Non-pigmented ciliary epithelial cell (primary cell): Measurements from ENCODE around the gene KCNQ1.

Source experiments
- DNase-seq: peaks from one replicate; pipeline ENCODE4 v3.0.0-alpha.2; 2010; ENCODE audit warnings: low read depth

Gene KCNQ1

DNA sequence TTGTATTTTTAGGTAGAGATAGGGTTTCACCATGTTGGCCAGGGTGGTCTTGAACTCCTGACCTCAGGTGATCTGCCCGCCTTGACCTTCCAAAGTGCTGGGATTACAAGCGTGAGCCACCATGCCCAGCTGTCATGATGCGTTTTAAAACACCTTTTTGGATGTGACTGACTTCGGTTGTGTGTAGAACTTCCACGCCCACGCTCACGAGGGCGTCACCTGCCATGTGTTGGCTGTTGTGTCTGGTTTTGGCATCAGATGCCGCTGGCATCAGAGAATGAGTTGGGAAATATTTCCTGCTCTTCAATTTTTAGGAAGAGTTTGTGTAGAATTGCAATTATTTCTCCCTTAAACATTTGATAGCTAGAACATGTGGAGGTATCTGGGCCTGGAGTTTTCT, 109.1 kb downstream of the KCNQ1 start:
- no peak for DNase-seq

DNA sequence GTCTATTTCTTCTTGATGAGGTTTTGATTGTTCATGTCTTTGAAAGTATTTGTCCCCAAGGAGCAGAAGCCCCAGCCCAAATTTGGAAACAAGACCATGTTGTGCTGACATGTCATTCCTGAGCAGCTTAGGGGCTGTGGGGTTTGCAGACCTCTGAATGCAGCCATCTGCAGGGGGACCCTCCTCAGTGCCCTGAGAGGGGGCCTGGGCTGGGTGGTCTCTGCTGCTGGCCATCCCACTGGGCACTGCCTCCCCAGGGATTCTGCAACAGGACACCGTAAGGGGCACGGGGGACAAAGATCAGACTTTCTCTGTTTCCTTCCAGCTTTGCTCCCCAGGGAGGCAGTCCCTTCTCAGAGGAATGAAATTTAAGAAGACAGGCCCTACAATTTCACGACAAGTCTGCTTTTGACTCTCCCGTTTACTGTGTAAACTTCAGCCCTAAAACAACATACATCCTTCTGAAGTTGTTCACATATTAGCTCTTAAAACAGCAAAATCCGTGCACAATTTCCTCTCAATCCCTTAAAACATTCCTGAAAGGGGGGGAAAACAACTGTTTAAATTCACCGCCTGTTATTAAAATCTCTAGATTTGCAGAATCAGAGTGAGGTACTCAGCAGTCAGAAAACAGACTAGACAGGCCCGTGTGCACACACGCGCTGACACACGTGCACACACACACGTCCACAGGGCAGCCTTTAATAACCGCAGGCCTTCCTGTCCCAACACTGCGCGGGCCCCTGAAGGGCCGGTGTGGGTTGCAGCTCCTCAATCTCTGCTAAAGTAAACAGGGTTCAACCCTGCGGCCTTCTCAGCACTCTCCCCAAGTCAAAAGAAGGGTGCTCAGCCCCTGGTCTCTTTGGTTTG, 109.8 kb downstream of the KCNQ1 start:
- no peak for DNase-seq

DNA sequence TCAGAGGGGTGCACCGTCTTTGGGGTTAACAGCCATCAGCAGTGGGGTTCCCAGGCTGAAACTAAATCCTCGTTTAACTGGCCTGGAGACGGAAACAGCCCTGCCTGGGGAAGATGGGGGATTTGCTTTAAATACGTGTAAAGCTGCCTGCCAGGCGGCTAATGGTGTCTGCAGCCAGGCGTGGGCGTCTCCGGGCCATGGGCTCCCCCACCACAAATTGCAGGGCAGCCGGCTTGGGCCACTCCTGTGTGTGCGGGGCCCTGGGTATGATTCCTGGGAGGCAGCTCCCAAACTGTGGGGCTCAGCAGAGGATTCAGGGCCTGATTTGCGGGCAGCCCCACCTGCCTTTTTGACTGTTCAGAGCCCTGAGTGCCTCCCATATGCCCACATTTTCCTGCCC, 110.5 kb downstream of the KCNQ1 start:
- DNase-seq = no peak

DNA sequence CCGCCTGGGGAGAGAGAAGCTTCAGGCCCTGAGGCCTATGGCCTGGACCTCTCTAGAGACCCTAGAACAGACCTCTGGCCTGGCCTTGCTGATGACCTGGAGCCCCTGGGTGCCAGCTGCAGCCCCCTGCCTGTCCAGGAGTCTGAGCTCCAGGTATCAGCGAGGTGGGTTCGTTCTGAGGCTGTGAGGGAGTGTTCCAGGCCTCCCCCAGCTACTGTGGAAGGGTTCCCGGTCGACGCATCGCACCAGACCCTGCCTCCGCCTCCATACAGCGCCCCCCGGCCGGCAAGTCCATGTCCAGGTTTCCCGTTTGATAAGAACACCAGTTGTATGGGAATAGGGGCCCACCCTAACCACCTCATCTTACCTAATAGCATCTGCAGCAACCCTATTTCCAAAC, 111.1 kb downstream of the KCNQ1 start:
- no peak for DNase-seq

DNA sequence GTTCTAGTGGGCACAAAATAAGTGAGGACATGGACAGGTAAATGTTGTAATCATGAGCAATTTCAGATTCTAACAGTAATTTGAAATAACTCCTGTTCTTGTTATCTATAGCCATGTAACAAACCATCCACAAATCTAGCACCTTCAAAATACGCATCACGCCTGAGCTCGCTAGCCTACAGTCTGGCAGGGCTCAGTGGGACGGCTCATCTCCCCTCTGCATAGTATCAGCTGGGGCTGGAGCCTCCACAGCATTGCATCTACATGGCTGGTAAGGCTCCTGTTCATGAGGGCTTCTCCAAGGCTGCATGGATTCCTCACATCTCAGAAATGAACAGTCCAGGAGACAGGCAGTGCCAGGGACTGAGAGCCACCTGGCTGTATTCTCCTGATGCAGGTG, 112.6 kb downstream of the KCNQ1 start:
- no peak for DNase-seq

DNA sequence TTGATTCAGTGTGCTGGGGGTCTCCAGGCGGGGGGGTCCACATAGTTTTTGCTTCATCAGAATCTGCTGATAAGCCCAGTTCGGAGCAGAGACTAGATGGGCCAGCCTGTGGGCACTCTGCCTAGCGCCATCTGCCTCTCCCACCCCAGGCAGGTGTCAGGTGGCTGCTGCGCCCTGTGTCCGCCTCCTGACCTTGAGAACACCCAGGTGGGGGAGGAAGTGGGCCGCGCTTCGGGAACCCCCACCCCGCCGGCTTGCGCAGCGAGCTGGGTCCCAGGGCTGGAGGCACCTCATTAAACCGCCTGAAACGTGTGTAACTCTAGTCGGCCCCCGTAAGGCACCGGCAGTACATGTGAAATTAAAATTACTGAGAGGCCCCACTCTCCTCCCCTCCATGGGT, 113.6 kb downstream of the KCNQ1 start:
- DNase-seq = no peak

DNA sequence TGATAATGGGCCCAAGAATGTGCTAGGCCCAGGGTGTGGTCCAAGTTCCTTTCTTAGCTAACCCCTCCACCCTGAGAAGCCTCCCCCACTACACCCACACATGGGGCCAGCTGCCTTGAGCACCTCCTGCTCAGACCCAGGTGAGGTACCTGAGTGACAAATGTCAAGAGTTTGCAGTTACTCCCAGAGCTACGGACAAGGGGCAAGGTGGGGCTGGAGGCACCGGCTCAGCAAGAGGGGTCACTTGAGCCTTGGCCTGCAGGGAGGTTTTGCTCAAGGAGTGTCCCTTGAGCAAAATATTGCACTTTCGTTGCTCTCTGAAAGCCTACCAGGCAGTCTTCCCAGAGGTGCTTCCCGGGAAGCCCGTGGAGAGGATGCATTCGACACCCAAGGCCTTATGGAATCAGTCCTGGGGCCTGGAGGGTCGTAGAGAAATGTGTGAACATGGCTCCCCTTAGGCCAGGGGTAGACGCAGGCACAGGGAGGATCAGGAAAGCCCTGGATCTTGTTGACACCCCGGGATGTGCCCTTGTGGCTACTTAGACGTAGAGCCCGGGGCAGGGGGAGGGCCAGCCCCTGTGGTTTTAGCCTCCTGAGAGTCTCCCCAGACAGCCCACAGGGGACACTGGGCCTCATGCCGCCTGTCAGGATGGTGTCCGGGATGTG, 114.2 kb downstream of the KCNQ1 start:
- DNase-seq = no peak

DNA sequence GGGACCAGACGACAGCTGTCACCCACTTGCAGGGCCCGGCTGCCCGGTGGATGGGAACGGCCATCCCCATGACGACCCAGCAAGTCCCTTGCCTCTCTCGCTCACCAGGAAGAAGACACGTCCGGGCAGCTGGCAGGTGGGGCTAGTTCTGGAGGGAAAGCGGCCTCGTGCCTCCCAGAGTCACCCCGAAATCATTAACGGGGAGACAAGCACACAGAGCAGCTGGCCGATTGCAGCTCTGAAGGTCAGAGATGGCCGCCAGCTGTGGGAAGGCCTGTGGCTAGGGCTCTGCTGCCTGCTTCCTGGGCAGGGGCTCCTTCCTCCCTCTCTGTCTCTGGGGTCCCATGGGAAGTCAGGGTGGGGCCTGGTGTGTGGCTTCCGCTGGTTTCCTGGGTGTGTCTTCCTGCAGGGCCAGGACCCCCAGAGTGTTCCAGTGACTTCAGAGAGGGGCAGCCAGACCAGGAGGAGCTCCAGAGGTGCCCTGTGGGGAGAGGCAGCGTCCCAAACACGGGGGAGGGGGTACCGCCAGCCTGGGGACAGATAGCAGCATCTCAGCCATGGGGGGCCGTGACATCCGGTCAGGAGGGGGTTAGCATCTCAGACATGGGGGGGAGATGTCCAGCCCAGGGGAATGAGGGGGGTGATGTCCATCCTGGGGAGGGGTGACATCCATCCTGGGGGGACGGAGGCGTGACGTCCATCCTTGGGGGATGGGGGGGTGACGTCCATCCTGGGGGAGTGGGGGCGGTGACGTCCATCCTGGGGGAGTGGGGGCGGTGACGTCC, 114.9 kb downstream of the KCNQ1 start:
- no peak for DNase-seq

DNA sequence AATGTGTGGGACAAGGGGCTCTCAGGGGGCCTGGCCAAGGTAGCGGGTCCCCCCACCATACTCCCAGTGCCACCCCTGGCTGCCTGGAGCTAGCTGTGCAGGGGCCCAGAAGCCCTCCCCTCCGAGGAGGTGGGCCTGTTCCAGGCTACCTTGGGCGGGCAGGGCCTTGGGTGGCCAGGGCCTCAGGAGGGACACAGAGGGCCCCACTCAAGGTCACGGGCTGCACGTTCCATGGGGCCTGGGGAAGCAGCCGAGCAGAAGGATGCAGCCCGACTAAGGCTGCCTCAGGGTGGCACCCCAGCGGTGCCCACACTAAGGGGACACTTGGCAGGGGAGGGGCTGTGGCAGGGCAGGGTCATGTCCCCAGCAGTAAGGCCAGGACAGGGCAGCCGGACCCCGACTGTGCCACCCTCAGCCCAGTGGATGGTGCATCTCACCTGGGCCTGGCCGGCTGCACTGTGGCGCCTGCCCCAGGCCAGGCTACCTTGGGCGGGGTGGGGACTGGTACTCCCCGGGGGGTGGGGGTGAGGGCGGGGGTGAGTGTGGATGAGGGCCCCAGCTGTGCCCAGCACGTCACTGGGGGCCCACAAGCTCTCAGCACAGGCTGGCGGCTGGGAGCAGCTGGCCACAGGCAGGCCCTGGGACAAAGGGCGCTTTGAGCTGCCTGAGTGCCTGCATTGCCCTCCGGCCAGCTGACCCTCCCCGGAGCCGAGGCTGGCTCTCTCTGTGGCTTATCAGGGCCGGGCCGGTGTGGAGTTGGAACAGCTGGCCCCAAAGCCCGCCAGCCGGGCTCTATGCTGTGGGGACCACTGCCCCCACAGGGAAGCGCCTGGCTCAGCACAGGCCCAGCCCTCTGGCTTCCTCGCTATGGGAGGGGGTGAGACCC, 117.1 kb downstream of the KCNQ1 start:
- DNase-seq = no peak

DNA sequence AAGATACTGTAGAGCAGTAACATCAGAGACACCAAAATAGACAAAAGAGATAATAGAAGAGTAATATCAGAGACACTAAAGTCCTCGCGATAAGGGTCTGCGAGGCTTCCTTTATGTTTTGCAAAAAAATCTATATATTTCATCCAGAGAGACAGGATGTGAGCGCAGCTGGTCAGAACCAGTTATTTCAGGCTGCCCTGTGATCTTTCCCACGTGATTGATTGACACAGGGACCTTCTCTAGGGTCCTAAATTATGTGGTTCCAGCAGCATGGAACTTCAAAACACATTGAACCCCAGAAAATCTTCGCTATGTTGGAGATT, 118.0 kb downstream of the KCNQ1 start:
- DNase-seq = no peak

DNA sequence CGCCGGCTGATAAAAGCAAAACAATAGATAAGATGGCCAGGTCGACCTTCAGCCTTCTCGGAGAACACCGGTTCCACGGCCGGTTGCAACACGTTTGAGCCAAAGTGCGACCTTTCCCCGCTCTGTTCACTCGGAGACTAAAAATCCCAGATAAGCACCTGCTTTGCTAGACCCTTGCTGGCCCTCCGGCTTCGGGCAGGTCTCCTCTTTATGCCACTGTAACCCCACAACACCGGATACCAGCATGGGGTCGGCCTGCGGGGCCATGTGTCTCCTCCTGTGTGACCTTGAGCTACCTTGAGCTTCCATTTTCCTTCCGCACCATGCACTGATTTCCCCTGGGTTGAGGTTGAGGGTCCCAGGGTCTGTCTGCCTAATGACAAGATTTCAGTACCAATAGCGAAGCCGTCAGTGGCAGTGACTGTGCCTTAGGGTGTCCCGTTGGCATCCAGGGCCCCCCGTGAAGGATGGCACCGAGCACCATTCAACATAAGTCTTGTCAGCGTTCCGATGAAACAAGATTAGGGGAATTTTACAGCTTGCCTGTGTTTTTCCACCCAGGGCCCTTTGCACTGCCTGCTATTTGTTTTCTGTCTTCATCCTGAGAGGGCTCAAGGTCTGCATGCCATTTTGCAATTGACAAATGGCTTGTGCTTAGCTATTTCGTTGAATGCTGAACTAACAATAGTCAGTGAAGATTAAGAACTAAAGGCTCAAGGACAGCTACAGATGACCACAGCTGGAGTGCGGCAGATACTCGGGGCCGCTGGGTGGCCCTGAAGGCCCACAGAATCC, 118.6 kb downstream of the KCNQ1 start:
- no peak for DNase-seq

DNA sequence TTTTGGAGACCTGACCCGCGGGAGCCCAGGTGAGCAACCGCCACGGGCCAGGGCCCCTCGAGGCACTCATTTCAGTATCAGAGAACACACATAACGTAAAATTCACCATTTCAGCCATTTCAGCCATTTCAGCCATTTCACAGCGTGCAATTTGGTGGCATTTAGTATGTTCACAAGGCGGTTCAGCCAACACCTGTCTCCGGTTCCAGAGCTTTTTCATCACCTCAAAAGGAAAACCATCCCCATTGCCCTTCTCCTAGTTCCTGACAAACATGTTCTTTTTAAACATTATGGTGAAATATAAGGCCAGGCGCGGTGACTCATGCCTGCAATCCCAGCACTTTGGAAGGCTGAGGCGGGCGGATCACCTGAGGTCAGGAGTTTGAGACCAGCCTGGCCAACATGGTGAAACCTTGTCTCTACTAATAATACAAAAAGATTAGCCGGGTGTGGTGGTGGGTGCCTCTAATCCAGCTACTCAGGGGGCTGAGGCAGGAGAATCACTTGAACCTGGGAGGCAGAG, 119.3 kb downstream of the KCNQ1 start:
- DNase-seq = no peak

DNA sequence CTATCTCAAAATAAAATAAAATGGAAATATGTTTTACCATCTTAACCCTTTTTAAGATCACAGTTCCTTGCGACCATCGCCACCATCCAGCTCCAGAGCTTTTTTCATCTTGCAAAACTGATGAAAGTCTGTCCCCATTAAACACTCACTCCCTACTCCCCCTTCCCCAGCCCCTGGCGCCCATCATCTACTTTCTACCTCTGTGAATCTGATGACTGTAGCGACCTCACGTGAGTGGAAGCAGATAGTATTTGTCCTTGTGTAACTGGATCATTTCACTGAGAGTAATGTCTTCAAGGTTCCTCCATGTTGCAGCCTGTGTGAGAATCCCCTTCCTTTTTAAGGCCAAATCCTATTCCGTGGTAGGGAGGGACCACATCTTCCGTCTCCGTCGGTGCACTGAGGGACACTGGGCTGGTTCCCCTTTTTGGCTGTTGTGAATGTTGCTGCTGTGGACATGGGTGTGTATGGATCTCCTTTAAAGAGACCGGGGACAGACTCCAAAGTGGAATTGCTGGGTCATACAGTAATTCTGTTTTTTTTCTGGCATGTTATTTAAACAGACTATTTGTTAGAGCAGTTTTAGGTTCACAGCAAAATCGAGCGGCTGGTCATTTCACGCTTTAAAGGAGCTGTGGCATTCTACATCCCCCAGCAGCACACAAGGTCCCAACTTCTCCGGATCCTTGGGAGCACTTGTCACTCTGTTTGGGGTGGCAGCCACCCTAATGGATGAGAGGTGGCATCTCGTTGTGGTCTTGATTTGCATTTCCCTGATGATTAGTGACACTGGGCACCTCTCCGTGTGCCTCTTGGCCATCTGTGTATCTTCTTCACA, 120.0 kb downstream of the KCNQ1 start:
- no peak for DNase-seq

DNA sequence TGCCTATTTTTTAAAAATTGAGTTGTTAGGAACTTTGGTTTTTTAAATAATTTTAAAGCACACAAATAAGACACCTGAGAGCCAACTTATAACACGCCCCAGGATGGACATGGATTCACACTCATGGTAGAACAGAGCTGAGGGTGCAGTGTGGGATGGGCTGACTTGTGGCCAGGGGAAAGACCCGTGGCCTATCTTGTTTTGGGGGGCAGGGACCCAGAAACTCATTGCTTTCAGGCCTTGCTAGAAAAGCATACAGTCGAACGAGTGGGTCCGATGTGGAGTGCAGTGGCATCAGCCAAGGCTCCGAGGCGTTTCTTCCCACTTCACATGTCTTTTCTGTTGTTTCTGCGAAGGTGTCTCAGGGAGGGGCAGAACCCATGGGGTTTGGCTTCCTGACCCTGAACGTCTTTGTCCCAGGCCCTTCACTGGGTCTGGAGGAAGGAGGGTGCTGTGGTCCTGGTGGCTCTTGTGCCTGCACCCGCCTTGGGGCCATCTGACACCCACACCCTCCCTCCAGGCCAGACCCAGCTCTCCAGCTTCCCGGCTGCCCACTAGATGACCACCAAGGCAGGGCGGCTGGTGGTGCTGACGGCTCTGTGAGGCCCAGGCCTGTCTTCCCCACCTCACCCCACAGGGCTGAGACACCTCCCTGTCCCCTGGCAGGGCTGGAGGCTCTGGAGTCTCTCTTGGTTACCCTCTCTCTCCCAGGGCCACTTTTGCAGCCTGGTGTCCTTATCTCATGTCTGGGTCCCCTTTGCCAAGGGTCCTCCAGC, 120.8 kb downstream of the KCNQ1 start:
- DNase-seq = no peak

DNA sequence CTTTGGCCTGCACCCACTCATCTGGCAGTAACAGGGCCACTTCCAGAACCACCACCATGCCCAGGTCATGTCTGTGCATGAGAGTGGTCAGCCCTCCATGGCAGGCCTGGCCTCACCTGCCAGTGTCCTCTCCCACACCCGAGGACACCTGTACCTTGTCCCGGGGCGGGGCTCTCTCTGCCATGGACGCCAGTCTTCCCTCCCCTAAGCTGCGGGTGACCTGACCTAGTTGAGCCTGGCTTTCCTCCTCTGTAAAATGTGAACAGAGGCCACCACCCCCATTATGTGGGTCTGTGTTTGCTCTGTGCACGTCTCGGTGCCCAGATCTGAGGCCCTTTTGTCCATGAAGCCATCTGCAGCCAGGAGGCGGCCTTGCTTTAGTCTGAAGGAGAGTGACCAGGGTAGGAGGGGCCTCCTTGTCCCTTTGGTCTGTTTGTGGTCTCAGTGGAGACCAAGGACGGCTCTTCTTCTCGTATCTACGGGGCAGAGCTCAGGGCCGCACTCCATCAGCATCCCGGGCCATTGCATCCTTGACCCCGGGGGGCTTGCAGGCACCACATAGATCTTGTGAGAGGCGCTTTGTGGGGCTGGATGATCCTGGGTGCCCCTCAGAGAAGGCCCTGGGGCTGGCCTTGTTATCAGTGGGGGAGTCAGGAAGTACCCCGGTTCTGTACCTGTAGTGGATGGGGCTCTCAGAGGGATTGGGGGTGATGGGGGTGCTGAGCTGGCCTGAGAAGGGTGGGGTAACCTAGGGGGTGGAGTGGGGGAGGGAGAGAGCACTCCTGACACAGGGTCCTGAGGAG, 121.6 kb downstream of the KCNQ1 start:
- DNase-seq = no peak

DNA sequence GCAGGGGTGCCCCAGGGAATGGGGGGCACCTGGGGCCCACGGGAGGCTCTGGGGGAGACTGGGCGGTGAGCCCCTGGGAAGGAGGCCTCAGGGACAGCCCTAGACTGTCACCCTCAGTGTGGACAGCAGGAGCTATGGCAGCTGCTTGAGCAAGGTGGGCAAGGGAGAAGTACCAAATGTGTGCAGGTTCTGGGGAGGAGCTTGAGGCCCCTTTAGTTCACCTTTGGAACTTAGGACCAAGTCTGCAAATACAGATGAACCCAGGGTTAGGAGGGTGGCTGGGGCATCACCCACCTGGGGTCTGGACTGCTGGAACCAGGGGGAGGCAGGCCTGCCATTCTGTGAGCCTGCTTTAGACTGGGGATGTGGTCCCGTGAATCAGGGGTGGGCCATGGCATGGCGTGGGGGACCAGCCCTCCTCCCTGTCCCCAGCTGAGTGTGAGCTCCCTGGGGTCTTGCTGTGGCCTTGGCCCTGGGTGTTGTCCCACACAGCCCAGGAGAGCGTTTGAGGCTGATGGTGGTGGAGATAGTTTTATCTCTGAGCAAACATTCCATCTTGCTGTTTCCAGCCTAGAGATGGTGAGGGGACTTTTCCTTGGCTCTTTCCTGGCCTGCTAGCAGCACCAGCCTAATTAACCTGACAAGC, 122.3 kb downstream of the KCNQ1 start:
- no peak for DNase-seq

DNA sequence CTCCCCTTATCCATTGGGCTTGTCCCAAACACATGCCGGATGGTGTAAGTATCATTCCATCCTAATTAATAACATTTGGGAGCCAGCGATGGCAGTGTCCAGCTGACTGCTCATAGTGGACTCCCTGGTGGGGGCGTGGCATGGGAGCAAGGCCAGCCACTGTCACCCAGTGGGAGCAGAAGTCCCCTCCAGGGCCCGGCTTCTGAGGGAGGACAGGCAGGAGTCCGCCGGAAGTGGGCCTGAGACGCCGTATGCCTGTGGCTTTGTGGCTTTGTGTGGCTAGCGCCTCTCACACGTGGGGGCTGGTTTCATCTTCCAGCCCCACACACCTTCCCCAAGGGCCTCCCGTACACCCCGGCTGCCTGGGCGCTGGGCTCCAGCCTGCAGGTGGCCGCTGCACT, 124.5 kb downstream of the KCNQ1 start:
- no peak for DNase-seq

DNA sequence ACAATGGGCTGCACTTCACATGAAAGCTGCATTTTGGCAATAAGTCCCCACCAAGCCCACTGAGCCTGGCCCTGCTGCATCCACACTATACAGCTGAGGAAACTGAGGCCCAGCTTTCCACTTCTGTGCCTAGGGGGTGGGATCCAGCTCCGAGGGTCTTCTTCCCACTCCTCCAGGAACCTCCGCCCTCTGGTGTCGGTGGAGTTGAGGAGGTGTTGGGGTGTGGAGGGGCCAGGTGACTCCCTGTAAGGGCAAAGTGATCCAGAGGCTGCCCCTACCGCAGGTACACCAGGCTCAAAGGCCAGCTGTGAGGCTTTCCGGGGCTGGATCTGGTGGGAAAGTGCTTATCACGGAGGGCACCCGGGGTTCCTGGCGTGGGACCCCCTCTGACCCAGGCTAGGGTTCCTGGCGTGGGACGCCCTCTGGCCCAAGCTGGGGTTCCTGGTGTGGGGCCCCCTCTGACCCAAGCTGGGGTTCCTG, 125.0 kb downstream of the KCNQ1 start:
- no peak for DNase-seq
